HEK293 (cell line): ENCODE data around the gene BOC.

Experiments used
- CTCF ChIA-PET: fragments of 350-600 bp; formaldehyde crosslinking; extraction: SDS; loops from one replicate; lab custom pipeline; 2021; ENCODE audit warnings: antibody characterized with exemption; lab: Yijun Ruan, JAX
- POLR2A ChIA-PET: fragments of 300-600 bp; formaldehyde crosslinking; extraction: SDS; loops from one replicate; lab custom pipeline; 2020; ENCODE audit warnings: antibody characterized with exemption, inconsistent platforms; lab: Yijun Ruan, JAX
- H3K27ac ChIP-seq: fragments of 200-500 bp; sonication (Bioruptor generic); 2 replicates; pipeline ENCODE4 v1.5.1; 2014; ENCODE audit warnings: low read depth, low read length, control low read depth, inconsistent platforms; ENCODE audit errors: extremely low read depth
- H3K36me3 ChIP-seq, 2 experiments: fragments of 200-500 bp in 1 of 2; sonication (Bioruptor generic) in 1 of 2; 1 replicate in 1 of 2; 2 replicates in 1 of 2; pipeline ENCODE4 v1.5.1; 2014 to 2017; ENCODE audit warnings: inconsistent platforms in 2 of 2, low read length in 2 of 2; ENCODE audit not compliant: control insufficient read depth in 2 of 2, insufficient read depth in 1 of 2
- H3K4me1 ChIP-seq: fragments of 200-500 bp; sonication (Bioruptor generic); 2 replicates; pipeline ENCODE4 v1.5.1; 2014; ENCODE audit warnings: mild to moderate bottlenecking, low read length, inconsistent platforms; ENCODE audit not compliant: control insufficient read depth, insufficient read depth
- H3K4me3 ChIP-seq: 2 replicates; pipeline ENCODE4 v1.5.1; 2011; ENCODE audit warnings: low read depth, mild to moderate bottlenecking, control low read depth, low read length, moderate library complexity
- H3K9me3 ChIP-seq: fragments of 200-500 bp; sonication (Bioruptor generic); 2 replicates; pipeline ENCODE4 v1.5.1; 2014; ENCODE audit warnings: low read depth, low read length, inconsistent platforms; ENCODE audit not compliant: control insufficient read depth, insufficient read depth
- EGR2 ChIP-seq: fragments of 450-650 bp; formaldehyde crosslinking; IDR thresholded peaks from 2 replicates; pipeline ENCODE4 v1.5.1; 2016; ENCODE audit warnings: low read depth, missing biosample characterization, missing genetic modification characterization
- KLF9 ChIP-seq: fragments of 450-650 bp; formaldehyde crosslinking; IDR thresholded peaks from 2 replicates; pipeline ENCODE4 v1.5.1; 2016; ENCODE audit warnings: missing biosample characterization, missing genetic modification characterization, low read depth
- RBAK ChIP-seq: fragments of 450-650 bp; formaldehyde crosslinking; IDR thresholded peaks from 2 replicates; pipeline ENCODE4 v1.5.1; 2016; ENCODE audit warnings: missing biosample characterization, missing genetic modification characterization
- SP3 ChIP-seq: fragments of 450-650 bp; formaldehyde crosslinking; IDR thresholded peaks from 2 replicates; pipeline ENCODE4 v1.5.1; 2016; ENCODE audit warnings: missing biosample characterization, missing genetic modification characterization
- ZFP3 ChIP-seq: fragments of 450-650 bp; formaldehyde crosslinking; IDR thresholded peaks from 2 replicates; pipeline ENCODE4 v1.5.1; 2016; ENCODE audit warnings: low read depth, missing biosample characterization, missing genetic modification characterization
- ZNF146 ChIP-seq: fragments of 450-650 bp; formaldehyde crosslinking; IDR thresholded peaks from 2 replicates; pipeline ENCODE4 v1.5.1; 2016; ENCODE audit warnings: missing biosample characterization, missing genetic modification characterization
- ZNF16 ChIP-seq: fragments of 450-650 bp; formaldehyde crosslinking; IDR thresholded peaks from 2 replicates; pipeline ENCODE4 v1.5.1; 2016; ENCODE audit warnings: low read depth, missing biosample characterization, missing genetic modification characterization
- ZNF202 ChIP-seq: fragments of 450-650 bp; formaldehyde crosslinking; IDR thresholded peaks from 2 replicates; pipeline ENCODE4 v1.5.1; 2016; ENCODE audit warnings: missing biosample characterization, missing genetic modification characterization, borderline replicate concordance
- ZNF391 ChIP-seq: fragments of 450-650 bp; formaldehyde crosslinking; IDR thresholded peaks from 2 replicates; pipeline ENCODE4 v1.5.1; 2016; ENCODE audit warnings: low read depth, missing biosample characterization, missing genetic modification characterization, borderline replicate concordance
- ZNF416 ChIP-seq: fragments of 450-650 bp; formaldehyde crosslinking; IDR thresholded peaks from 2 replicates; pipeline ENCODE4 v1.5.1; 2016; ENCODE audit warnings: missing biosample characterization, missing genetic modification characterization
- ZNF561 ChIP-seq: fragments of 450-650 bp; IDR thresholded peaks from 2 replicates; pipeline ENCODE4 v1.5.1; 2018; ENCODE audit warnings: missing biosample characterization, missing genetic modification characterization, borderline replicate concordance
- ZNF571 ChIP-seq: fragments of 450-650 bp; formaldehyde crosslinking; IDR thresholded peaks from 2 replicates; pipeline ENCODE4 v1.5.0; 2017; ENCODE audit warnings: missing biosample characterization, missing genetic modification characterization
- ZNF623 ChIP-seq: fragments of 450-650 bp; formaldehyde crosslinking; IDR thresholded peaks from 2 replicates; pipeline ENCODE4 v1.5.1; 2016; ENCODE audit warnings: missing biosample characterization, missing genetic modification characterization
- ZNF76 ChIP-seq: fragments of 450-650 bp; formaldehyde crosslinking; IDR thresholded peaks from 2 replicates; pipeline ENCODE4; 2016; ENCODE audit warnings: low read depth, missing biosample characterization, missing genetic modification characterization, borderline replicate concordance
- TF ChIP-seq, protein P1 (sequence below): fragments of 450-650 bp; formaldehyde crosslinking; conservative IDR thresholded peaks from 2 replicates; pipeline ENCODE4 v1.5.1; 2016; ENCODE audit warnings: low read depth, missing biosample characterization, missing genetic modification characterization
- TF ChIP-seq, protein P2 (sequence below): fragments of 450-650 bp; formaldehyde crosslinking; IDR thresholded peaks from 2 replicates; pipeline ENCODE4 v1.5.1; 2016; ENCODE audit warnings: missing biosample characterization, missing genetic modification characterization
- TF ChIP-seq, protein P3 (sequence below): fragments of 450-650 bp; formaldehyde crosslinking; IDR thresholded peaks from 2 replicates; pipeline ENCODE4 v1.5.1; 2016; ENCODE audit warnings: missing biosample characterization, missing genetic modification characterization
- TF ChIP-seq, protein P4 (sequence below): fragments of 450-650 bp; formaldehyde crosslinking; conservative IDR thresholded peaks from 2 replicates; pipeline ENCODE4 v1.5.1; 2016; ENCODE audit warnings: low read depth, missing biosample characterization, missing genetic modification characterization

The BOC gene

DNA sequence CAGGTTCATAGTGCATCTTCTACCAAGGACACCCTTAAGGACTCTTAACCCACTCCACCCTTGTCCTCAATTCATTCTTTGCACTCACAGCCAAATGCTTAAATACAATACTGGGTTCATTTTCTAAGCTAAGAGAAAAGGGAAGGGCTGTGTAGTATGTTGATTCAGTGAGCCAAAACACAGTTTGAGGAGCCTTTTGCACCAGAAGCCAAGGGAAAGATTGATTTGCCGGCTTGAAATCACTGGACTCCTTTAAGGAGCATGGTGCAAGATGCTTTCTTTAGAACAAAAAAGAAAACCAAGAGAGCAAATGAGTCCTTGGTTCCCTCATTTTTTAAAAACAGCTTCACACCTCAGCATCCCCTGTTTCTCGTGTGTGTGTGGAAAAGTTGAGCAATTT, 47.8 kb downstream of the BOC start (continued):
- TF ChIP-seq ZNF416 (tag by site-specific recombination) = no peak
- TF ChIP-seq, protein P1, sequence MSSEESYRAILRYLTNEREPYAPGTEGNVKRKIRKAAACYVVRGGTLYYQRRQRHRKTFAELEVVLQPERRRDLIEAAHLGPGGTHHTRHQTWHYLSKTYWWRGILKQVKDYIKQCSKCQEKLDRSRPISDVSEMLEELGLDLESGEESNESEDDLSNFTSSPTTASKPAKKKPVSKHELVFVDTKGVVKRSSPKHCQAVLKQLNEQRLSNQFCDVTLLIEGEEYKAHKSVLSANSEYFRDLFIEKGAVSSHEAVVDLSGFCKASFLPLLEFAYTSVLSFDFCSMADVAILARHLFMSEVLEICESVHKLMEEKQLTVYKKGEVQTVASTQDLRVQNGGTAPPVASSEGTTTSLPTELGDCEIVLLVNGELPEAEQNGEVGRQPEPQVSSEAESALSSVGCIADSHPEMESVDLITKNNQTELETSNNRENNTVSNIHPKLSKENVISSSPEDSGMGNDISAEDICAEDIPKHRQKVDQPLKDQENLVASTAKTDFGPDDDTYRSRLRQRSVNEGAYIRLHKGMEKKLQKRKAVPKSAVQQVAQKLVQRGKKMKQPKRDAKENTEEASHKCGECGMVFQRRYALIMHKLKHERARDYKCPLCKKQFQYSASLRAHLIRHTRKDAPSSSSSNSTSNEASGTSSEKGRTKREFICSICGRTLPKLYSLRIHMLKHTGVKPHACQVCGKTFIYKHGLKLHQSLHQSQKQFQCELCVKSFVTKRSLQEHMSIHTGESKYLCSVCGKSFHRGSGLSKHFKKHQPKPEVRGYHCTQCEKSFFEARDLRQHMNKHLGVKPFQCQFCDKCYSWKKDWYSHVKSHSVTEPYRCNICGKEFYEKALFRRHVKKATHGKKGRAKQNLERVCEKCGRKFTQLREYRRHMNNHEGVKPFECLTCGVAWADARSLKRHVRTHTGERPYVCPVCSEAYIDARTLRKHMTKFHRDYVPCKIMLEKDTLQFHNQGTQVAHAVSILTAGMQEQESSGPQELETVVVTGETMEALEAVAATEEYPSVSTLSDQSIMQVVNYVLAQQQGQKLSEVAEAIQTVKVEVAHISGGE (tag by site-specific recombination) = no peak
- no peak for TF ChIP-seq ZNF561 (tag by site-specific recombination)
- TF ChIP-seq EGR2 (tag by site-specific recombination) = no peak
- no peak for TF ChIP-seq ZNF146 (tag by site-specific recombination)
- TF ChIP-seq ZNF623 (tag by site-specific recombination) = no peak

DNA sequence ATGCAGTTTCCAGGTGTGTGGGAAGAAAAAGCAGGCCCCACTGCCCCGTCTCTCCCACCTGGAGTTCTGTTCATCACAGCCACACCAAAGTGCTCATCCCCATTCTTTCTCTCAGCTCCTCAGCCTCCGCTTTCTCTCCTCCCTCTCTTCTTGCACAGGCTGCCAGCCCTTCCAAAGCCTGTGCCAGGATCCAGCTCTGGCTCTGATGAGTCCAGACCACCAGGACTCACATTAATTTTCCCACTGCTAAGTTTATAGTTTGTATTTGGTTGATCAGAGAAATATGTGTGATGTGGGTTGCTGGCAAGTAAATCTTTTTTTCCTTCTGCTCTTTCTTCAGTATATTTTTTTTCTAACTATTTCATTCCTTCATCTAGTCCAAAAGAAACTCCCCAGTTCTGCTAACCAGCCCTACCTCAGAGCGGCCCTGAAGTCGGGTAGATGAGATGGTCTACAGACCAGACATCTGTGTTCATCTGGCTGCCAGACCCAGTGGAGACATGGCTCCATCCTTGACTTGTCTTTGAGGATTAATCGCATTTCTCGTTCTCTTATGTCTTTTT, 49.8 kb downstream of the BOC start:
- H3K36me3 ChIP-seq = no peaks in the 10 kb centered on the region
- CTCF ChIA-PET = no interaction called here
- H3K27ac ChIP-seq = no peak overlapping the region
- no peaks in the 10 kb centered on the region for H3K4me1 ChIP-seq
- TF ChIP-seq ZNF202 (no peak), ZNF571 (tag by site-specific recombination) (no peak), ZNF76 (tag by site-specific recombination) (no peak), RBAK (tag by site-specific recombination) (no peak), SP3 (tag by site-specific recombination) (no peak), ZFP3 (tag by site-specific recombination) (no peak)
- TF ChIP-seq, protein P2, sequence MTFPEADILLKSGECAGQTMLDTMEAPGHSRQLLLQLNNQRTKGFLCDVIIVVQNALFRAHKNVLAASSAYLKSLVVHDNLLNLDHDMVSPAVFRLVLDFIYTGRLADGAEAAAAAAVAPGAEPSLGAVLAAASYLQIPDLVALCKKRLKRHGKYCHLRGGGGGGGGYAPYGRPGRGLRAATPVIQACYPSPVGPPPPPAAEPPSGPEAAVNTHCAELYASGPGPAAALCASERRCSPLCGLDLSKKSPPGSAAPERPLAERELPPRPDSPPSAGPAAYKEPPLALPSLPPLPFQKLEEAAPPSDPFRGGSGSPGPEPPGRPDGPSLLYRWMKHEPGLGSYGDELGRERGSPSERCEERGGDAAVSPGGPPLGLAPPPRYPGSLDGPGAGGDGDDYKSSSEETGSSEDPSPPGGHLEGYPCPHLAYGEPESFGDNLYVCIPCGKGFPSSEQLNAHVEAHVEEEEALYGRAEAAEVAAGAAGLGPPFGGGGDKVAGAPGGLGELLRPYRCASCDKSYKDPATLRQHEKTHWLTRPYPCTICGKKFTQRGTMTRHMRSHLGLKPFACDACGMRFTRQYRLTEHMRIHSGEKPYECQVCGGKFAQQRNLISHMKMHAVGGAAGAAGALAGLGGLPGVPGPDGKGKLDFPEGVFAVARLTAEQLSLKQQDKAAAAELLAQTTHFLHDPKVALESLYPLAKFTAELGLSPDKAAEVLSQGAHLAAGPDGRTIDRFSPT (tag by site-specific recombination) = no peak
- TF ChIP-seq, all 188 proteins: peak for 0
- Histone ChIP-seq H3K4me3 (no peak overlapping the region), H3K9me3 (no peaks in the 10 kb centered on the region)
- POLR2A ChIA-PET = no interaction called here

DNA sequence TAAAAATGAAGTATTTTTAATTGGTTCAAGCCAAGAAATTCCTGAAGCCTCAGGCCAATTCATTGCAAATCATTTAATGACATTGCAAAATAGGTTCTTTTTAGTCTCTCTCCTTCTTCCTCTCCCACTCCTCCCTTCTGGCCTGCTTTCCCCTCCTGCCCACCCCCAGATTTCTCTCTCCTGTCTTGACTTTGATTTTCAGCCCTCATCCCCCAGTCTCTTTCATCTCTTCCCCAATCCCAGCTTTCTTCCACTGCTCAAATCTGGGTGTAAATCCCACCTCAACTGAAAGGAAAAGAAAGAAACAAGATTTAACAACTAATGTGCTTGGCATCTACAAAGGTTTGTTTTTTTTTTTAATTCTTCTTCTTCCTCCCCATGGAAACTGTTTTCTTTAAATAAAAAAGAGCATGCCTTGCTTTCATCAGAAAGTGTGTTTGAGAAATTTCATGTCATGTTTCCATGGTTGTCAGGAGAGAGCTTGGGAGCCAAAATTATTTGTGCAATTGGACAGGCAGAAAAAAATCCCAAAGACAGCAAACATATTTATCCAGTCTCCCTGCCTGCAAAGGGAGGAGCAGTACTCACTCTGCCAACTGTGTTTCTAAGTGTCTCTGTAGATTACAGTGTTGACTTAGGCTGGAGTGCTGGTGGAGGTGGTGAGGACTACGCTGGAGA, 50.4 kb downstream of the BOC start:
- no peak overlapping the region for H3K4me3 ChIP-seq
- no peaks in the 10 kb centered on the region for H3K36me3 ChIP-seq
- H3K27ac ChIP-seq = no peak overlapping the region
- ChIA-PET POLR2A (no interaction called here), CTCF (interaction anchor here (1.0 kb wide), 1 partner anchor 527 kb away, joined by 5 read pairs; no protein-coding TSS in a partner anchor)
- no peaks in the 10 kb centered on the region for H3K9me3 ChIP-seq
- H3K4me1 ChIP-seq = no peaks in the 10 kb centered on the region
- no peak for TF ChIP-seq ZNF16 (tag by site-specific recombination)
- TF ChIP-seq, protein P3, sequence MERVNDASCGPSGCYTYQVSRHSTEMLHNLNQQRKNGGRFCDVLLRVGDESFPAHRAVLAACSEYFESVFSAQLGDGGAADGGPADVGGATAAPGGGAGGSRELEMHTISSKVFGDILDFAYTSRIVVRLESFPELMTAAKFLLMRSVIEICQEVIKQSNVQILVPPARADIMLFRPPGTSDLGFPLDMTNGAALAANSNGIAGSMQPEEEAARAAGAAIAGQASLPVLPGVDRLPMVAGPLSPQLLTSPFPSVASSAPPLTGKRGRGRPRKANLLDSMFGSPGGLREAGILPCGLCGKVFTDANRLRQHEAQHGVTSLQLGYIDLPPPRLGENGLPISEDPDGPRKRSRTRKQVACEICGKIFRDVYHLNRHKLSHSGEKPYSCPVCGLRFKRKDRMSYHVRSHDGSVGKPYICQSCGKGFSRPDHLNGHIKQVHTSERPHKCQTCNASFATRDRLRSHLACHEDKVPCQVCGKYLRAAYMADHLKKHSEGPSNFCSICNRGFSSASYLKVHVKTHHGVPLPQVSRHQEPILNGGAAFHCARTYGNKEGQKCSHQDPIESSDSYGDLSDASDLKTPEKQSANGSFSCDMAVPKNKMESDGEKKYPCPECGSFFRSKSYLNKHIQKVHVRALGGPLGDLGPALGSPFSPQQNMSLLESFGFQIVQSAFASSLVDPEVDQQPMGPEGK = no peak
- TF ChIP-seq, protein P4, sequence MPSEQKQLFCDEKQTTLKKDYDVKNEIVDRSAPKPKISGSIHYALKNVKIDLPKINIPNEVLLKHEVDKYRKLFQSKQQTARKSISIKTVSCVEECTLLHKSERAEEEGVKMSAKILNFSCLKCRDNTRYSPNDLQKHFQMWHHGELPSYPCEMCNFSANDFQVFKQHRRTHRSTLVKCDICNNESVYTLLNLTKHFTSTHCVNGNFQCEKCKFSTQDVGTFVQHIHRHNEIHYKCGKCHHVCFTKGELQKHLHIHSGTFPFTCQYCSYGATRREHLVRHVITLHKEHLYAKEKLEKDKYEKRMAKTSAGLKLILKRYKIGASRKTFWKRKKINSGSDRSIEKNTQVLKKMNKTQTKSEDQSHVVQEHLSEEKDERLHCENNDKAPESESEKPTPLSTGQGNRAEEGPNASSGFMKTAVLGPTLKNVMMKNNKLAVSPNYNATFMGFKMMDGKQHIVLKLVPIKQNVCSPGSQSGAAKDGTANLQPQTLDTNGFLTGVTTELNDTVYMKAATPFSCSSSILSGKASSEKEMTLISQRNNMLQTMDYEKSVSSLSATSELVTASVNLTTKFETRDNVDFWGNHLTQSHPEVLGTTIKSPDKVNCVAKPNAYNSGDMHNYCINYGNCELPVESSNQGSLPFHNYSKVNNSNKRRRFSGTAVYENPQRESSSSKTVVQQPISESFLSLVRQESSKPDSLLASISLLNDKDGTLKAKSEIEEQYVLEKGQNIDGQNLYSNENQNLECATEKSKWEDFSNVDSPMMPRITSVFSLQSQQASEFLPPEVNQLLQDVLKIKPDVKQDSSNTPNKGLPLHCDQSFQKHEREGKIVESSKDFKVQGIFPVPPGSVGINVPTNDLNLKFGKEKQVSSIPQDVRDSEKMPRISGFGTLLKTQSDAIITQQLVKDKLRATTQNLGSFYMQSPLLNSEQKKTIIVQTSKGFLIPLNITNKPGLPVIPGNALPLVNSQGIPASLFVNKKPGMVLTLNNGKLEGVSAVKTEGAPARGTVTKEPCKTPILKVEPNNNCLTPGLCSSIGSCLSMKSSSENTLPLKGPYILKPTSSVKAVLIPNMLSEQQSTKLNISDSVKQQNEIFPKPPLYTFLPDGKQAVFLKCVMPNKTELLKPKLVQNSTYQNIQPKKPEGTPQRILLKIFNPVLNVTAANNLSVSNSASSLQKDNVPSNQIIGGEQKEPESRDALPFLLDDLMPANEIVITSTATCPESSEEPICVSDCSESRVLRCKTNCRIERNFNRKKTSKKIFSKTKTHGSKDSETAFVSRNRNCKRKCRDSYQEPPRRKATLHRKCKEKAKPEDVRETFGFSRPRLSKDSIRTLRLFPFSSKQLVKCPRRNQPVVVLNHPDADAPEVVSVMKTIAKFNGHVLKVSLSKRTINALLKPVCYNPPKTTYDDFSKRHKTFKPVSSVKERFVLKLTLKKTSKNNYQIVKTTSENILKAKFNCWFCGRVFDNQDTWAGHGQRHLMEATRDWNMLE (tag by site-specific recombination) = no peak
- TF ChIP-seq KLF9 = no peak
- TF ChIP-seq ZNF391 (tag by site-specific recombination) = no peak
